Measurements from ENCODE around the gene FOSL2. TPM values are rescaled to one million over a fixed set of nuclear protein-coding genes. Genes with fewer than 3 reads are reported as not detected.

FOSL2 gene
- total RNA-seq, 1 experiment from 2014 or later: 44.8 TPM

- Histone ChIP-seq H3K4me3 (replicated peaks in 1 of 2; ENCODE audit: low read depth in 1 of 2, low read length in 2 of 2) (no peak overlapping the region), H3K79me2 (ENCODE audit: insufficient read depth, low read length) (peaks cover 15% of the 10 kb centered on the region), H3K9me2 (ENCODE audit: insufficient read depth) (no peaks in the 10 kb centered on the region), H3K9me3 (ENCODE audit: control insufficient read depth in 1 of 2, insufficient read depth in 1 of 2, low read depth in 1 of 2, low read length in 2 of 2) (no peaks in the 10 kb centered on the region), H3K9ac (ENCODE audit: low read length) (no peak overlapping the region), H3K36me3 (ENCODE audit: control insufficient read depth in 1 of 2, insufficient read depth in 2 of 2, low read length in 2 of 2) (peaks cover 2 to 49% of the 10 kb centered on the region in 2 experiments; a peak in 3 of 4 replicates), H3K4me1 (ENCODE audit: control insufficient read depth in 1 of 2, insufficient read depth in 2 of 2, low read length in 2 of 2) (peaks cover 32 to 55% of the 10 kb centered on the region in 2 experiments), H2AFZ (ENCODE audit: low read depth, low read length, poor library complexity, severe bottlenecking) (no peak overlapping the region), H4K20me1 (ENCODE audit: insufficient read depth) (no peaks in the 10 kb centered on the region), H3K4me2 (ENCODE audit: low read length) (peak overlapping the region; percentile 67; the same call in 1 of the 2 replicates), H3K27ac (ENCODE audit: low read depth, low read length) (peak overlapping the region; percentile 84), H3K27me3 (ENCODE audit: insufficient read depth, low read length) (no peaks in the 10 kb centered on the region)
- ATAC-seq: no peak
- no peak for TF ChIP-seq CBX3 (IDR thresholded peaks at IDR 0.05; ENCODE audit: low read depth)
- no peak for TF ChIP-seq FOSL1 (IDR thresholded peaks at IDR 0.05; ENCODE audit: low read depth)
- no peak for TF ChIP-seq ZFX (IDR thresholded peaks at IDR 0.05)
- TF ChIP-seq ELF1 (IDR thresholded peaks at IDR 0.05; ENCODE audit: borderline replicate concordance, low read depth): no peak
- no peak for TF ChIP-seq ATF3 (IDR thresholded peaks at IDR 0.05)
- TF ChIP-seq CEBPB (IDR thresholded peaks at IDR 0.05; ENCODE audit: low read depth): no peak
- TF ChIP-seq RAD21 (IDR thresholded peaks at IDR 0.05; ENCODE audit: low read depth): no peak
- no peak for TF ChIP-seq ZBTB33 (IDR thresholded peaks at IDR 0.05; ENCODE audit: extremely low read depth, insufficient replicate concordance, low read length)
- TF ChIP-seq, protein P1, sequence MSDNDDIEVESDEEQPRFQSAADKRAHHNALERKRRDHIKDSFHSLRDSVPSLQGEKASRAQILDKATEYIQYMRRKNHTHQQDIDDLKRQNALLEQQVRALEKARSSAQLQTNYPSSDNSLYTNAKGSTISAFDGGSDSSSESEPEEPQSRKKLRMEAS (IDR thresholded peaks at IDR 0.05): no peak
- no peak for TF ChIP-seq ZNF274 (IDR thresholded peaks at IDR 0.05; ENCODE audit: low read depth, low read length)
- TF ChIP-seq, protein P2, sequence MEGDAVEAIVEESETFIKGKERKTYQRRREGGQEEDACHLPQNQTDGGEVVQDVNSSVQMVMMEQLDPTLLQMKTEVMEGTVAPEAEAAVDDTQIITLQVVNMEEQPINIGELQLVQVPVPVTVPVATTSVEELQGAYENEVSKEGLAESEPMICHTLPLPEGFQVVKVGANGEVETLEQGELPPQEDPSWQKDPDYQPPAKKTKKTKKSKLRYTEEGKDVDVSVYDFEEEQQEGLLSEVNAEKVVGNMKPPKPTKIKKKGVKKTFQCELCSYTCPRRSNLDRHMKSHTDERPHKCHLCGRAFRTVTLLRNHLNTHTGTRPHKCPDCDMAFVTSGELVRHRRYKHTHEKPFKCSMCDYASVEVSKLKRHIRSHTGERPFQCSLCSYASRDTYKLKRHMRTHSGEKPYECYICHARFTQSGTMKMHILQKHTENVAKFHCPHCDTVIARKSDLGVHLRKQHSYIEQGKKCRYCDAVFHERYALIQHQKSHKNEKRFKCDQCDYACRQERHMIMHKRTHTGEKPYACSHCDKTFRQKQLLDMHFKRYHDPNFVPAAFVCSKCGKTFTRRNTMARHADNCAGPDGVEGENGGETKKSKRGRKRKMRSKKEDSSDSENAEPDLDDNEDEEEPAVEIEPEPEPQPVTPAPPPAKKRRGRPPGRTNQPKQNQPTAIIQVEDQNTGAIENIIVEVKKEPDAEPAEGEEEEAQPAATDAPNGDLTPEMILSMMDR (IDR thresholded peaks at IDR 0.05 in 2 of 3, conservative IDR thresholded peaks at IDR 0.05 in 1 of 3; ENCODE audit: borderline replicate concordance in 1 of 3, insufficient read depth in 1 of 3, low read depth in 2 of 3, low read length in 2 of 3): no peak
- TF ChIP-seq POLR2AphosphoS5 (IDR thresholded peaks at IDR 0.05; ENCODE audit: low read depth, low read length): no peak
- no peak for TF ChIP-seq SP1 (IDR thresholded peaks at IDR 0.05; ENCODE audit: low read depth)
- TF ChIP-seq TCF7L2 (IDR thresholded peaks at IDR 0.05; ENCODE audit: borderline replicate concordance, extremely low read depth, insufficient read depth, insufficient read length): no peak
- intact Hi-C loops (cut with micrococcal nuclease): no loop called here
- RAD21 ChIA-PET (ENCODE audit: low non-redundant PET in 1 of 2, low total read pairs in 2 of 2, uncharacterized antibody in 2 of 2, unreplicated experiment in 2 of 2): no interaction called here
- CTCF ChIA-PET: no interaction called here
- no peak for DNase-seq (ENCODE audit: low read depth, low spot score)
- BruUV-seq (replicated peaks): no TSS peak
- POLR2A ChIA-PET: no interaction called here
Measured at GRCh38 chr2:28407131-28407975, 14.7 kb downstream of the FOSL2 start.

Measured in HCT116 (cell line).